ENCODE results near the gene XRN2. TPM values are rescaled to one million over a fixed set of nuclear protein-coding genes. Genes with fewer than 3 reads are reported as not detected.

The XRN2 gene, protein sequence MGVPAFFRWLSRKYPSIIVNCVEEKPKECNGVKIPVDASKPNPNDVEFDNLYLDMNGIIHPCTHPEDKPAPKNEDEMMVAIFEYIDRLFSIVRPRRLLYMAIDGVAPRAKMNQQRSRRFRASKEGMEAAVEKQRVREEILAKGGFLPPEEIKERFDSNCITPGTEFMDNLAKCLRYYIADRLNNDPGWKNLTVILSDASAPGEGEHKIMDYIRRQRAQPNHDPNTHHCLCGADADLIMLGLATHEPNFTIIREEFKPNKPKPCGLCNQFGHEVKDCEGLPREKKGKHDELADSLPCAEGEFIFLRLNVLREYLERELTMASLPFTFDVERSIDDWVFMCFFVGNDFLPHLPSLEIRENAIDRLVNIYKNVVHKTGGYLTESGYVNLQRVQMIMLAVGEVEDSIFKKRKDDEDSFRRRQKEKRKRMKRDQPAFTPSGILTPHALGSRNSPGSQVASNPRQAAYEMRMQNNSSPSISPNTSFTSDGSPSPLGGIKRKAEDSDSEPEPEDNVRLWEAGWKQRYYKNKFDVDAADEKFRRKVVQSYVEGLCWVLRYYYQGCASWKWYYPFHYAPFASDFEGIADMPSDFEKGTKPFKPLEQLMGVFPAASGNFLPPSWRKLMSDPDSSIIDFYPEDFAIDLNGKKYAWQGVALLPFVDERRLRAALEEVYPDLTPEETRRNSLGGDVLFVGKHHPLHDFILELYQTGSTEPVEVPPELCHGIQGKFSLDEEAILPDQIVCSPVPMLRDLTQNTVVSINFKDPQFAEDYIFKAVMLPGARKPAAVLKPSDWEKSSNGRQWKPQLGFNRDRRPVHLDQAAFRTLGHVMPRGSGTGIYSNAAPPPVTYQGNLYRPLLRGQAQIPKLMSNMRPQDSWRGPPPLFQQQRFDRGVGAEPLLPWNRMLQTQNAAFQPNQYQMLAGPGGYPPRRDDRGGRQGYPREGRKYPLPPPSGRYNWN
- total RNA-seq, result 10 to 100 TPM; 71.2 to 95.7 (median 90.4) TPM

DNA sequence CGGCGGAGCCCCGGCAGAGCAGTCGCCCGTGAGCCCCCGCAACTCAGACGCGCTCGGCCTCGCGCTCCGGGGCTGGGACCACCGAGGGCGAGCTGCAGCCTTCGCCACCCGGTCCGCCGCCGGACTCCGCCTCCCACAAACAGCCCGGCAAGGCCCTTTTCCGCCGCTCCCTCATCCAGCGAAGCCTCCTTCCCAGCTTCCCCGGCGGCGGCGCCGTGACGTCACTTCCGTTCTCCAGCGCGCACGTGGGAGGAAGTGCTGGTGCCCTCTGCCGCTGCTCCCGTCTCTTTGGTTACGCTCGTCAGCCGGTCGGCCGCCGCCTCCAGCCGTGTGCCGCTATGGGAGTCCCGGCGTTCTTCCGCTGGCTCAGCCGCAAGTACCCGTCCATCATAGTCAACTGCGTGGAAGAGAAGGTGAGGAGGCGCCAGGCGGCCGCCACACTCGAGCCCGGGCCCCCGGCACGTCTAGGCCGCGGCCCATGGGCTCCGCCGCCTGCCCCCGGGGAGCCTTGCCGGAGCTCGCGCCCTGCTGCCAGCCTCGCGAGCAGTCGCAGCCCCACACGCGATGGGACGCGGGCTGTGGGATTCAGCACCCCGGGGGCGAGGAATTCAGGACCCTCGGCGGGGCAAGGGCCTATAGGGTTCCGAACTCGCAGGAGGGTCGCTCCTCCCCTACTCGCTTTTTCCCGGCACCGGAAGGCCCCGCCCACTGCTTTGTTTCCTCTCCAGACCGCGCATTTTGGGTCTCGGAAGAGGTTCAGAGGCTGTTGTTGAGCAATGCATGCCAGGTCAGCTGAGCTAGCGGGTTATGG lies at the start of gene XRN2:
Gene XRN2, plus strand, starts transcription at position 271 of the 811 bp plus-strand sequence. Its CDS starts 68 bp downstream, at position 339.
- peaks cover 0 to 11% of the 10 kb centered on the region in 2 donors for H3K4me1 ChIP-seq
- H3K9me3 ChIP-seq, result no peaks in the 10 kb centered on the region
- DNase-seq (ENCODE audit: low spot score in 2 of 2), result peak; percentile 92 to 95
- peak; percentile 83 for TF ChIP-seq POLR2A (IDR thresholded peaks at IDR 0.05)
- TF ChIP-seq, protein P1, sequence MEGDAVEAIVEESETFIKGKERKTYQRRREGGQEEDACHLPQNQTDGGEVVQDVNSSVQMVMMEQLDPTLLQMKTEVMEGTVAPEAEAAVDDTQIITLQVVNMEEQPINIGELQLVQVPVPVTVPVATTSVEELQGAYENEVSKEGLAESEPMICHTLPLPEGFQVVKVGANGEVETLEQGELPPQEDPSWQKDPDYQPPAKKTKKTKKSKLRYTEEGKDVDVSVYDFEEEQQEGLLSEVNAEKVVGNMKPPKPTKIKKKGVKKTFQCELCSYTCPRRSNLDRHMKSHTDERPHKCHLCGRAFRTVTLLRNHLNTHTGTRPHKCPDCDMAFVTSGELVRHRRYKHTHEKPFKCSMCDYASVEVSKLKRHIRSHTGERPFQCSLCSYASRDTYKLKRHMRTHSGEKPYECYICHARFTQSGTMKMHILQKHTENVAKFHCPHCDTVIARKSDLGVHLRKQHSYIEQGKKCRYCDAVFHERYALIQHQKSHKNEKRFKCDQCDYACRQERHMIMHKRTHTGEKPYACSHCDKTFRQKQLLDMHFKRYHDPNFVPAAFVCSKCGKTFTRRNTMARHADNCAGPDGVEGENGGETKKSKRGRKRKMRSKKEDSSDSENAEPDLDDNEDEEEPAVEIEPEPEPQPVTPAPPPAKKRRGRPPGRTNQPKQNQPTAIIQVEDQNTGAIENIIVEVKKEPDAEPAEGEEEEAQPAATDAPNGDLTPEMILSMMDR (IDR thresholded peaks at IDR 0.05), result no peak
- TF ChIP-seq POLR2AphosphoS5 (IDR thresholded peaks at IDR 0.05), result peak; percentile 88 to 96 (median 89)
- H3K27ac ChIP-seq, result peak within 1 kb of the TSS; percentile 99 to 100
- no peaks in the 10 kb centered on the region for H3K36me3 ChIP-seq
- no peaks in the 10 kb centered on the region for H3K27me3 ChIP-seq
- intact Hi-C loops (cut with DNase I; ENCODE audit: low total_unique reads), result no loop called here
- peak within 1 kb of the TSS; percentile 88 to 94 (median 93) for H3K4me3 ChIP-seq

DNA sequence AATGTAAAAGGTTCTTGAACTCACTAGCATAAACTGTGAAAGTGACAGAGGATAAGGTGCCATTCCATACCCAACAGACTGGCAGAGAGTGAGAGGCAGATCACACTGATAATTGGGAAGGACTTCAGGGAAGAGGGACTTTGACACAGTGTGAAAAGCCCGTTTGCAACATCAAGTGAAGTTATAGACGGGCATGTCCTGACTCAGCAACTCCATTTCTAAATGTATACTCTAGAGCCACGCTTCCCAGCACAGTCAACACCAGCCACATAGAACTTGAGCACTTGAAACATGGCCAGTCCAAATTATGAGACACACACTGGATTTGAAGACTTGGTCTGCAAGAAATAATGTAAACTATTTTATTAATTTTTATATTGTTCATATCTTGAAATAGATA lies 45.9 kb upstream of the XRN2 start:
- no peaks in the 10 kb centered on the region for H3K9me3 ChIP-seq
- no peaks in the 10 kb centered on the region for H3K4me1 ChIP-seq
- no peaks in the 10 kb centered on the region for H3K27me3 ChIP-seq
- H3K27ac ChIP-seq, result no peak overlapping the region
- no peaks in the 10 kb centered on the region for H3K36me3 ChIP-seq
- TF ChIP-seq, protein P1 (IDR thresholded peaks at IDR 0.05), result no peak
- TF ChIP-seq POLR2AphosphoS5 (IDR thresholded peaks at IDR 0.05) (no peak), POLR2A (IDR thresholded peaks at IDR 0.05) (no peak)
- H3K4me3 ChIP-seq, result no peak overlapping the region
- intact Hi-C loops (cut with DNase I; ENCODE audit: low total_unique reads), result no loop called here
- no peak for DNase-seq (ENCODE audit: low spot score in 2 of 2)

DNA sequence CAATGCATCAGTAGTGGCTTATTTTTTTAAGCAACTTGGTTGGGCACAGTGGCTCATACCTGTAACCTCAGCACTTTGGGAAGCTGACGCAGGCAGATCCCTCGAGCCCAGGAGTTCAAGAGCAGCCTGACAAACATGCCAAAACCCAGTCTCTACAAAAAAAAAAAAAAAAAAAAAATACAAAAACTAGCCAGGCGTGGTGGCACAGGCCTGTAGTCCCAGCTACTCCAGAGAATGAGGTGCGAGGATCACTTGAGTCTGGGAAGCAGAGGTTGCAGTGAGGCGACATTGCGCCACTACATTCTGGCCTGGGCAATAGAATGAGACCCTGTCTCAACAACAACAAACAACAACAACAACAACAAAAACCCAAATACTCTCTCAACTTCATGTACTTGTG lies 44.7 kb upstream of the XRN2 start:
- Histone ChIP-seq H3K4me1 (no peaks in the 10 kb centered on the region), H3K4me3 (no peak overlapping the region), H3K27ac (no peak overlapping the region), H3K9me3 (no peaks in the 10 kb centered on the region), H3K36me3 (no peaks in the 10 kb centered on the region), H3K27me3 (no peaks in the 10 kb centered on the region)
- intact Hi-C loops (cut with DNase I; ENCODE audit: low total_unique reads), result no loop called here
- no peak for DNase-seq (ENCODE audit: low spot score in 2 of 2)
- no peak for TF ChIP-seq POLR2A (IDR thresholded peaks at IDR 0.05)
- TF ChIP-seq, protein P1 (IDR thresholded peaks at IDR 0.05), result no peak

DNA sequence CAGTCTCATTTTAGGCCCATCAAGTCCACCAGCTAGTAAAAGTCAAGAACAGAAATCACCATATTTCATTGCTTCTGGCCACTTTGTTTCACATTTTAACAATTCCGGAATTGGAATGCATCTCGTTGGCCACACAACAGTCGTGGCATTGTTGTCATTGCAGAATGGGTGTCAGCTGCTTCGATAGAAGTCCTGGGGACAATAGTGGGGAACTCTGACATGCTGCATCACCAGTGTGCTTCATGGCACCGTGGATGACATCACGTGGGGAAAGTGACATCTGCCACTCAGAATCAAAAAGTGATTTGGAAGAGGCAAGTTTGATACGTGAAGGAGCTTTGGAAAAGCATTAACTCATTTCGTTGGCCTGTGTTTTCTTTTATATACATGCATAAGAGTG lies 43.8 kb upstream of the XRN2 start:
- TF ChIP-seq, protein P1 (IDR thresholded peaks at IDR 0.05), result no peak
- TF ChIP-seq POLR2AphosphoS5 (IDR thresholded peaks at IDR 0.05), result no peak
- no peak for TF ChIP-seq POLR2A (IDR thresholded peaks at IDR 0.05)
- no peak for DNase-seq (ENCODE audit: low spot score in 2 of 2)
- intact Hi-C loops (cut with DNase I; ENCODE audit: low total_unique reads), result no loop called here

More for the DNA sequence above, 43.8 kb upstream of the XRN2 start:
- no peak overlapping the region for H3K4me3 ChIP-seq
- no peaks in the 10 kb centered on the region for H3K4me1 ChIP-seq
- H3K27me3 ChIP-seq, result no peaks in the 10 kb centered on the region
- no peaks in the 10 kb centered on the region for H3K9me3 ChIP-seq
- no peak overlapping the region for H3K27ac ChIP-seq
- H3K36me3 ChIP-seq, result no peaks in the 10 kb centered on the region

Data from breast epithelium (tissue), 4 donors.